GM19023 (cell line): ENCODE data around the gene NOS1AP.

Experiments used
- ATAC-seq: cut with Tn5 transposase; IDR thresholded peaks from one replicate; pipeline ENCODE4 v1.9.1; 2021; ENCODE audit warnings: mild to moderate bottlenecking, moderate library complexity; ENCODE audit not compliant: unreplicated experiment

The NOS1AP gene

GRCh38 chr1:162380061-162380846, 310.8 kb downstream of the NOS1AP start:
- no peak for ATAC-seq

GRCh38 chr1:162381383-162381782, 311.9 kb downstream of the NOS1AP start, which contains the start of gene C1orf226:
Gene C1orf226, plus strand, starts transcription at chr1:162381728. Its CDS starts 174 bp downstream, at chr1:162381902.
- no peak for ATAC-seq

GRCh38 chr1:162381941-162382750, 312.7 kb downstream of the NOS1AP start:
- ATAC-seq, result no peak

GRCh38 chr1:162383091-162383490, 313.6 kb downstream of the NOS1AP start:
- no peak for ATAC-seq

- ATAC-seq, result no peak
Measured at GRCh38 chr1:162383516-162383915, 314.0 kb downstream of the NOS1AP start.

- ATAC-seq, result no peak
Measured at GRCh38 chr1:162384116-162384515, 314.6 kb downstream of the NOS1AP start.

- no peak for ATAC-seq
Measured at GRCh38 chr1:162384601-162385279, 315.2 kb downstream of the NOS1AP start.

GRCh38 chr1:162385280-162385623, 315.8 kb downstream of the NOS1AP start:
- no peak for ATAC-seq

GRCh38 chr1:162385702-162386101, 316.2 kb downstream of the NOS1AP start:
- ATAC-seq, result no peak

GRCh38 chr1:162386292-162387225, 317.1 kb downstream of the NOS1AP start:
- ATAC-seq, result no peak

GRCh38 chr1:162387226-162388082, 318.0 kb downstream of the NOS1AP start:
- ATAC-seq, result no peak

- no peak for ATAC-seq
Measured at GRCh38 chr1:162388083-162388594, 318.6 kb downstream of the NOS1AP start.

- ATAC-seq, result no peak
Measured at GRCh38 chr1:162388615-162389014, 319.1 kb downstream of the NOS1AP start.

GRCh38 chr1:162389021-162389818, 319.7 kb downstream of the NOS1AP start:
- ATAC-seq, result no peak

- no peak for ATAC-seq
Measured at GRCh38 chr1:162389971-162390370, 320.5 kb downstream of the NOS1AP start.

GRCh38 chr1:162390396-162391185, 321.1 kb downstream of the NOS1AP start:
- ATAC-seq, result no peak

- no peak for ATAC-seq
Measured at GRCh38 chr1:162391790-162392563, 322.5 kb downstream of the NOS1AP start.
